ENCODE results near the gene LRRC3B. TPM values are rescaled to one million over a fixed set of nuclear protein-coding genes. Genes with fewer than 3 reads are reported as not detected.
"Not testable (repeated sequence)": the region's sequence is repeated elsewhere in the genome, so short reads cannot be mapped to it uniquely, and the experiment has no call there.

The LRRC3B gene
- not detected in 2 replicates for total RNA-seq (2014; rRNA removed; shearing (Covaris generic))

GRCh38 chr3:26622621-26623418 is at the start of gene LRRC3B:
Gene LRRC3B, plus strand, starts transcription at chr3:26622772. Its CDS starts 86,901 bp downstream, at chr3:26709673.
- Histone ChIP-seq H3K4me3 (no peak within 1 kb of the TSS), H3K36me3 (no peaks in the 10 kb centered on the region), H3K27ac (no peak within 1 kb of the TSS), H3K27me3 (replicated peaks) (no peaks in the 10 kb centered on the region), H3K9me3 (replicated peaks) (no peaks in the 10 kb centered on the region), H3K4me1 (replicated peaks) (no peaks in the 10 kb centered on the region)
- no peak for DNase-seq (ENCODE audit: low read depth in 1 of 2, low spot score in 2 of 2)

GRCh38 chr3:26574766-26575165 is 47.8 kb upstream of the LRRC3B start:
- no peak for DNase-seq (ENCODE audit: low read depth in 1 of 2, low spot score in 2 of 2)
- Histone ChIP-seq H3K27me3 (replicated peaks) (no peaks in the 10 kb centered on the region), H3K4me3 (no peak overlapping the region), H3K36me3 (no peaks in the 10 kb centered on the region), H3K27ac (no peak overlapping the region), H3K9me3 (replicated peaks) (no peaks in the 10 kb centered on the region), H3K4me1 (replicated peaks) (no peaks in the 10 kb centered on the region)

GRCh38 chr3:26579116-26579515 is 43.5 kb upstream of the LRRC3B start:
- Histone ChIP-seq H3K27ac (no peak overlapping the region), H3K4me1 (replicated peaks) (no peaks in the 10 kb centered on the region), H3K36me3 (no peaks in the 10 kb centered on the region), H3K27me3 (replicated peaks) (no peaks in the 10 kb centered on the region), H3K9me3 (replicated peaks) (no peaks in the 10 kb centered on the region), H3K4me3 (no peak overlapping the region)
- no peak for DNase-seq (ENCODE audit: low read depth in 1 of 2, low spot score in 2 of 2)

GRCh38 chr3:26587571-26587970 is 35.0 kb upstream of the LRRC3B start:
- H3K36me3 ChIP-seq: no peaks in the 10 kb centered on the region
- H3K4me1 ChIP-seq (replicated peaks): no peaks in the 10 kb centered on the region
- H3K27ac ChIP-seq: no peak overlapping the region
- DNase-seq (ENCODE audit: low read depth in 1 of 2, low spot score in 2 of 2): no peak
- no peak overlapping the region for H3K4me3 ChIP-seq
- no peaks in the 10 kb centered on the region for H3K27me3 ChIP-seq (replicated peaks)
- H3K9me3 ChIP-seq (replicated peaks): no peaks in the 10 kb centered on the region; the same call in 1 of the 2 replicates

GRCh38 chr3:26588931-26589330 is 33.6 kb upstream of the LRRC3B start:
- Histone ChIP-seq H3K27ac (no peak overlapping the region), H3K27me3 (replicated peaks) (no peaks in the 10 kb centered on the region), H3K4me3 (no peak overlapping the region), H3K36me3 (no peaks in the 10 kb centered on the region), H3K4me1 (replicated peaks) (no peaks in the 10 kb centered on the region), H3K9me3 (replicated peaks) (no peaks in the 10 kb centered on the region; the same call in 1 of the 2 replicates)
- DNase-seq (ENCODE audit: low read depth in 1 of 2, low spot score in 2 of 2): no peak

- Histone ChIP-seq H3K27ac (no peak overlapping the region), H3K36me3 (no peaks in the 10 kb centered on the region), H3K4me1 (replicated peaks) (no peaks in the 10 kb centered on the region), H3K9me3 (replicated peaks) (no peaks in the 10 kb centered on the region; the same call in 1 of the 2 replicates), H3K27me3 (replicated peaks) (no peaks in the 10 kb centered on the region), H3K4me3 (no peak overlapping the region)
- DNase-seq (ENCODE audit: low read depth in 1 of 2, low spot score in 2 of 2): no peak
Measured at GRCh38 chr3:26589678-26590077, 32.9 kb upstream of the LRRC3B start.

GRCh38 chr3:26590919-26591484 is 31.6 kb upstream of the LRRC3B start:
- no peaks in the 10 kb centered on the region for H3K4me1 ChIP-seq (replicated peaks)
- H3K36me3 ChIP-seq: no peaks in the 10 kb centered on the region
- H3K27ac ChIP-seq: no peak overlapping the region
- no peaks in the 10 kb centered on the region; the same call in 1 of the 2 replicates for H3K9me3 ChIP-seq (replicated peaks)
- no peak for DNase-seq (ENCODE audit: low read depth in 1 of 2, low spot score in 2 of 2)
- no peaks in the 10 kb centered on the region for H3K27me3 ChIP-seq (replicated peaks)
- no peak overlapping the region for H3K4me3 ChIP-seq

- no peak overlapping the region for H3K27ac ChIP-seq
- H3K4me1 ChIP-seq (replicated peaks): no peaks in the 10 kb centered on the region
- DNase-seq (ENCODE audit: low read depth in 1 of 2, low spot score in 2 of 2): no peak
- H3K9me3 ChIP-seq (replicated peaks): no peaks in the 10 kb centered on the region; the same call in 1 of the 2 replicates
- no peak overlapping the region for H3K4me3 ChIP-seq
- no peaks in the 10 kb centered on the region for H3K27me3 ChIP-seq (replicated peaks)
- no peaks in the 10 kb centered on the region for H3K36me3 ChIP-seq
Measured at GRCh38 chr3:26591926-26592325, 30.6 kb upstream of the LRRC3B start.

GRCh38 chr3:26592451-26592850 is 30.1 kb upstream of the LRRC3B start:
- Histone ChIP-seq H3K4me1 (replicated peaks) (no peaks in the 10 kb centered on the region), H3K9me3 (replicated peaks) (no peaks in the 10 kb centered on the region; the same call in 1 of the 2 replicates), H3K4me3 (no peak overlapping the region), H3K27ac (no peak overlapping the region), H3K27me3 (replicated peaks) (no peaks in the 10 kb centered on the region), H3K36me3 (no peaks in the 10 kb centered on the region)
- no peak for DNase-seq (ENCODE audit: low read depth in 1 of 2, low spot score in 2 of 2)

GRCh38 chr3:26596335-26596734 is 26.2 kb upstream of the LRRC3B start:
- Histone ChIP-seq H3K4me1 (replicated peaks) (no peaks in the 10 kb centered on the region), H3K4me3 (no peak overlapping the region), H3K27me3 (replicated peaks) (no peaks in the 10 kb centered on the region), H3K9me3 (replicated peaks) (no peaks in the 10 kb centered on the region; the same call in 1 of the 2 replicates), H3K27ac (no peak overlapping the region), H3K36me3 (no peaks in the 10 kb centered on the region)
- DNase-seq (ENCODE audit: low read depth in 1 of 2, low spot score in 2 of 2): no peak

GRCh38 chr3:26603311-26603710 is 19.3 kb upstream of the LRRC3B start:
- not testable (repeated sequence) for H3K27ac ChIP-seq; DNase-seq (ENCODE audit: low read depth in 1 of 2, low spot score in 2 of 2); H3K9me3 ChIP-seq (replicated peaks); H3K4me1 ChIP-seq (replicated peaks); H3K4me3 ChIP-seq; H3K27me3 ChIP-seq (replicated peaks); H3K36me3 ChIP-seq

- not testable (repeated sequence) for H3K27ac ChIP-seq; H3K4me3 ChIP-seq; H3K9me3 ChIP-seq (replicated peaks); H3K27me3 ChIP-seq (replicated peaks); H3K36me3 ChIP-seq; H3K4me1 ChIP-seq (replicated peaks); DNase-seq (ENCODE audit: low read depth in 1 of 2, low spot score in 2 of 2)
Measured at GRCh38 chr3:26603771-26604170, 18.8 kb upstream of the LRRC3B start.

GRCh38 chr3:26614006-26614685 is 8.4 kb upstream of the LRRC3B start:
- no peaks in the 10 kb centered on the region for H3K9me3 ChIP-seq (replicated peaks)
- DNase-seq (ENCODE audit: low read depth in 1 of 2, low spot score in 2 of 2): no peak
- no peaks in the 10 kb centered on the region for H3K36me3 ChIP-seq
- no peaks in the 10 kb centered on the region for H3K4me1 ChIP-seq (replicated peaks)
- H3K4me3 ChIP-seq: no peak overlapping the region
- no peaks in the 10 kb centered on the region for H3K27me3 ChIP-seq (replicated peaks)
- H3K27ac ChIP-seq: no peak overlapping the region

- no peak overlapping the region for H3K27ac ChIP-seq
- no peak overlapping the region for H3K4me3 ChIP-seq
- no peaks in the 10 kb centered on the region for H3K4me1 ChIP-seq (replicated peaks)
- no peaks in the 10 kb centered on the region for H3K9me3 ChIP-seq (replicated peaks)
- no peak for DNase-seq (ENCODE audit: low read depth in 1 of 2, low spot score in 2 of 2)
- H3K27me3 ChIP-seq (replicated peaks): no peaks in the 10 kb centered on the region
- no peaks in the 10 kb centered on the region for H3K36me3 ChIP-seq
Measured at GRCh38 chr3:26621176-26621575, 1.4 kb upstream of the LRRC3B start.

Measured in SJSA1 (cell line).